HepG2 (cell line): ENCODE data around the gene SLC30A4. TPM values are rescaled to one million over a fixed set of nuclear protein-coding genes. Genes with fewer than 3 reads are reported as not detected.
A peak's percentile ranks its signal among the peaks of the same experiment; 100 is the strongest.

Experiments
- BCL3 ChIP-seq: sonication (generic); formaldehyde crosslinking; IDR thresholded peaks from 2 replicates; pipeline ENCODE4 v1.5.1; 2020; ENCODE audit warnings: mild to moderate bottlenecking, missing genetic modification reagents, moderate library complexity
- GPBP1L1 ChIP-seq: sonication (generic); formaldehyde crosslinking; IDR thresholded peaks from 2 replicates; pipeline ENCODE4 v1.5.0; 2020; ENCODE audit warnings: mild to moderate bottlenecking, missing genetic modification reagents
- HNF1A ChIP-seq, 2 experiments: sonication (generic) in 1 of 2; formaldehyde crosslinking in 1 of 2; IDR thresholded peaks; 2 replicates each; pipeline versions ENCODE4 v1.4.0 to v1.6.1; 2016 to 2020; ENCODE audit warnings: borderline replicate concordance in 1 of 2, low read depth in 1 of 2, mild to moderate bottlenecking in 1 of 2, missing genetic modification reagents in 1 of 2
- HOXA3 ChIP-seq: sonication (generic); formaldehyde crosslinking; IDR thresholded peaks from 2 replicates; pipeline ENCODE4 v1.5.0; 2020; ENCODE audit warnings: missing genetic modification reagents
- MTERF4 ChIP-seq: sonication (generic); formaldehyde crosslinking; IDR thresholded peaks from 2 replicates; pipeline ENCODE4 v1.8.0; 2023; ENCODE audit warnings: mild to moderate bottlenecking, missing genetic modification reagents
- SIX4 ChIP-seq: sonication (generic); formaldehyde crosslinking; IDR thresholded peaks from 2 replicates; pipeline ENCODE4 v1.4.0; 2020; ENCODE audit warnings: missing genetic modification reagents
- SP4 ChIP-seq: sonication (generic); formaldehyde crosslinking; IDR thresholded peaks from 2 replicates; pipeline ENCODE4 v1.8.1; 2023; ENCODE audit warnings: mild to moderate bottlenecking, missing genetic modification reagents
- U2AF2 ChIP-seq: fragments of 200-400 bp; formaldehyde crosslinking; IDR thresholded peaks from 2 replicates; pipeline ENCODE4 v1.6.1; 2017; ENCODE audit warnings: low read depth, mild to moderate bottlenecking, low read length
- ZBTB49 ChIP-seq: sonication (generic); formaldehyde crosslinking; IDR thresholded peaks from 2 replicates; pipeline ENCODE4 v1.4.0; 2020; ENCODE audit warnings: missing genetic modification reagents, borderline replicate concordance
- ZNF263 ChIP-seq: sonication (generic); formaldehyde crosslinking; IDR thresholded peaks from 2 replicates; pipeline ENCODE4 v1.4.0; 2020; ENCODE audit warnings: missing genetic modification reagents
- ZNF343 ChIP-seq: sonication (generic); formaldehyde crosslinking; IDR thresholded peaks from 2 replicates; pipeline ENCODE4 v1.4.0; 2020; ENCODE audit warnings: mild to moderate bottlenecking, missing genetic modification reagents
- ZNF609 ChIP-seq: sonication (generic); formaldehyde crosslinking; IDR thresholded peaks from 2 replicates; pipeline ENCODE4 v1.4.0; 2020; ENCODE audit warnings: mild to moderate bottlenecking, missing genetic modification reagents, borderline replicate concordance
- polyA plus RNA-seq, 8 experiments: library from polyadenylated mRNA; depleted of rRNA in 3 of 8; stranded (reverse) in 7 of 8; unstranded in 1 of 8; fragments of >200 nt; fragmentation: Illumina TruSeq in 4 of 8; extraction: Trizol in 4 of 8; gene quantifications; 2 replicates each; pipeline versions ENCODE4 v1.2.1 to v1.2.3, GENCODE V29; 2011 to 2016; ENCODE audit warnings: low read depth in 4 of 8, missing spikeins in 1 of 8, mixed read lengths in 1 of 8; ENCODE audit not compliant: insufficient read depth in 1 of 8
- total RNA-seq, 5 experiments: library from RNA; depleted of rRNA; stranded (reverse); fragments of >200 nt; fragmentation: Illumina TruSeq; extraction: Trizol; gene quantifications; 2 replicates each; pipeline ENCODE4 v1.2.3, GENCODE V29; 2016; ENCODE audit warnings: low read depth in 1 of 5

Gene SLC30A4
- total and polyA plus RNA-seq, 2 of the 13 experiments (the other 11 are each of a cell fraction or from before 2014, with no cell fraction given) = 0.01 to 0.04 TPM

GRCh38 chr15:45521596-45522327 is 793 bp downstream of the SLC30A4 start (continued):
- TF ChIP-seq ZNF609 (CRISPR knock-in tag) (peak; percentile 37; the same call in 1 of the 2 replicates), BCL3 (CRISPR knock-in tag) (no peak), GPBP1L1 (CRISPR knock-in tag) (no peak), MTERF4 (no peak), HOXA3 (CRISPR knock-in tag) (no peak), ZBTB49 (CRISPR knock-in tag) (no peak), SP4 (CRISPR knock-in tag) (no peak), U2AF2 (no peak), ZNF263 (CRISPR knock-in tag) (no peak), ZNF343 (CRISPR knock-in tag) (no peak), HNF1A (IDR thresholded peaks at IDR 0.05; ENCODE audit: low read depth) (no peak), HNF1A (CRISPR knock-in tag; IDR thresholded peaks at IDR 0.05; ENCODE audit: borderline replicate concordance) (no peak), SIX4 (CRISPR knock-in tag) (no peak; the same call in 1 of the 2 replicates)
